GM19023 (cell line): ENCODE results near the gene FDXR.
A peak's percentile ranks its signal among the peaks of the same experiment; 100 is the strongest.
"Not testable (repeated sequence)": the region's sequence is repeated elsewhere in the genome, so short reads cannot be mapped to it uniquely, and the experiment has no call there.

Experiments used
- ATAC-seq: cut with Tn5 transposase; IDR thresholded peaks from one replicate; pipeline ENCODE4 v1.9.1; 2021; ENCODE audit warnings: mild to moderate bottlenecking, moderate library complexity; ENCODE audit not compliant: unreplicated experiment

The FDXR gene

GRCh38 chr17:74872313-74873036 lies at the start of gene FDXR:
FDXR (minus strand) TSS chr17:74872994; CDS start chr17:74872944, 50 bp downstream.
- peak; percentile 19 for ATAC-seq

- ATAC-seq, result no peak
These were observed 49.4 kb upstream of the FDXR start for GRCh38 chr17:74922172-74922571.

GRCh38 chr17:74921769-74922168 lies 49.0 kb upstream of the FDXR start:
- no peak for ATAC-seq

- no peak for ATAC-seq
These were observed 48.4 kb upstream of the FDXR start for GRCh38 chr17:74921026-74921681.

GRCh38 chr17:74920642-74921025 lies 47.8 kb upstream of the FDXR start:
- no peak for ATAC-seq

GRCh38 chr17:74920306-74920620 lies 47.5 kb upstream of the FDXR start:
- ATAC-seq, result no peak

DNA sequence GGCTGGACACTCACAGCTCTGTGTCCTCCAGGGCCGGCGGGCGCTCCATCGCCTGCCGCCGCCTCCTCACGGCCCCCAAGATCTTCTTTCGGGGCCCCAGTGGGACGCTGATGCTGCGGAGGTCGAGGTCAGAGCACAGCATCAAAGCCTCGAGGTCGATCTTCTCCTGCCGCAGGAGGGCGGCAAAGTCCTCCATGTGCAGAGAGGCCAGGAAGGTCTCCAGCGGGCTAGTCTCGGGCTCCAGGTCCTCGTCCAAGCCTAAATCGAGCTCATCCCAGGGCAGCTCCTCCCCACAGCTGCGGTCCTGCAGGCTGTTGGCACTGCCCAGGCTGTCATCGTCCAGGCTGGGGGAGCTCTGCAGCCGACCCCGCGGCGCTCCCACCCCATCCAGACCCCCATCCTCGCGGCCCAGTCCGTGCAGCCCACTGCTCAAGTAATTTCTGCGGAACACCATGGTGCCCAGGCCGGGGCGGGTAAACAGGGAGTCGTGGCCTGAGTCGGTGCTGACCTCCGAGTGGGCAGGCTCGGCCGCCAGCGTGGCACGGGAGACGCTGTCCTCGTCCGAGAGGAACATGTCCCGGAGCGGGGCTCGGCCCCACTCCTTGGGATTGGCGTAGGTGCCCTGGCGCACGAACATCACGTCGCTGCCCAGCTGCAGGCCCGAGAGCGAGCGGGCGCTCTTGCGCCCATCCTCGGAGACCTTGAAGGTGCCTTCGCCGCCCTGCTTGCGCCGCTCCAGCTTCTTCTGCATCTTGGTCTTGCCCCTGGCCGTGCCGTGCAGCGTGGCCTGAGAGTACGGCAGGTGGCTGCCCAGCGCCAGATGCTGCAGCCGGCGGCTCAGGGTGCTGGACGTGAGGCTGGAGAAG lies 46.9 kb upstream of the FDXR start:
- no peak for ATAC-seq

DNA sequence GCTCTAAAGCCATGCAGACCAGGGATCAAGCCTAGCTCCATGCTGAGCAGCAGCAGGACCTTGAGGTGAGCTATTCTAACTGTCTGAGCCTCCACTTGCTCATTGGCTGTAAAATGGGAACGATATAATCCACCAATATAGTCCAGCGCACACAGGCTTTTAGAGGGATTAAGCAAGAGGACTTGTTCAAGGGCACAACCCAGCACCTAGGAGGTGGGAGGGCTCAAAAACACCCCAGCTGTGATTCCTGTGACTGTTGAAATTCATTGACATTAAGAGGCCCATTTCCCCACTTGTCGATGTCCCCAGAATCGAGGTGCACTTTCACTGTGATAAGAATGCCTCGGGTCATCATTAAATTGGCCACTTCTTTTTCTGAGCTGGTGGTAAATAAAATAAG lies 46.1 kb upstream of the FDXR start:
- ATAC-seq, result no peak

- ATAC-seq, result no peak
These were observed 44.6 kb upstream of the FDXR start for GRCh38 chr17:74917430-74917829.

GRCh38 chr17:74916851-74917199 lies 44.0 kb upstream of the FDXR start:
- no peak for ATAC-seq

- ATAC-seq, result no peak
These were observed 43.5 kb upstream of the FDXR start for GRCh38 chr17:74916136-74916850.

DNA sequence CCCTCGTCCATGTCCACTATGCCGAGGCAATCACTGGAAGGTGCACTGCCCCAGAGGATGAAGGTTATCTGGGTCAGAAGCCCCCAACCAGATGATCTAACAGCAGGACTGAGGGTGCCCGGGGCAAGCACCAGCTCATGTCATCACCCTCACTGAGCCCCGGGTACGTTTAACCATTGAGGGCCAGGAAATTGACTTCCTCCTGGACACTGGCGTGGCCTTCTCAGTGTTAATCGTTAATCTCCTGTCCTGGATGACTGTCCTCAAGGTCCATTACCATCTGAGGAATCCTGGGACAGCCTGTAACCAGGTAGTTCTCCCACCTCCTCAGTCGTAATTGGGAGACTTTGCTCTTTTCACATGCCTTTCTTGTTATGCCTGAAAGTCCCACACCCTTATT lies 38.6 kb upstream of the FDXR start:
- not testable (repeated sequence) for ATAC-seq

GRCh38 chr17:74909097-74909496 lies 36.3 kb upstream of the FDXR start:
- ATAC-seq, result not testable (repeated sequence)

GRCh38 chr17:74907012-74907411 lies 34.2 kb upstream of the FDXR start:
- no peak for ATAC-seq

DNA sequence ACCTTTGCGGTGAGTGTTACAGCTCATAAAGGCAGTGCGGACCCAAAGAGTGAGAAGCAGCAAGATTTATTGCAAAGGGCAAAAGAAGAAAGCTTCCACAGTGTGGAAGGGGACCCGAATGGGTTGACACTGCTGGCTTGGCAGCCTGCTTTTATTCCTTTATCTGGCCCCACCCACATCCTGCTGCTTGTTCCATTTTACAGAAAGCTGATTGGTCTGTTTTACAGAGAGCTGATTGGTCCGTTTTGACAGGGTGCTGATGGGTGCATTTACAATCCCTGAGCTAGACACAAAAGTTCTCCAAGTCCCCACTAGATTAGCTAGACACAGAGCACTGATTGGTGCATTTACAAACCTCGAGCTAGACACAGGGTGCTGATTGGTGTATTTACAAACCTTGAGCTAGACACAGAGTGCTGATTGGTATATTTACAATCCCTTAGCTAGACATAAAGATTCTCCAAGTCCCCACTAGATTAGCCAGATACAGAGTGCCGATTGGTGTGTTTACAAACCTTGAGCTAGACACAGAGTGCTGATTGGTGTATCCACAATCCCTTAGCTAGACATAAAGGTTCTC lies 33.5 kb upstream of the FDXR start:
- not testable (repeated sequence) for ATAC-seq

- no peak for ATAC-seq
These were observed 32.1 kb upstream of the FDXR start for GRCh38 chr17:74904687-74905409.

DNA sequence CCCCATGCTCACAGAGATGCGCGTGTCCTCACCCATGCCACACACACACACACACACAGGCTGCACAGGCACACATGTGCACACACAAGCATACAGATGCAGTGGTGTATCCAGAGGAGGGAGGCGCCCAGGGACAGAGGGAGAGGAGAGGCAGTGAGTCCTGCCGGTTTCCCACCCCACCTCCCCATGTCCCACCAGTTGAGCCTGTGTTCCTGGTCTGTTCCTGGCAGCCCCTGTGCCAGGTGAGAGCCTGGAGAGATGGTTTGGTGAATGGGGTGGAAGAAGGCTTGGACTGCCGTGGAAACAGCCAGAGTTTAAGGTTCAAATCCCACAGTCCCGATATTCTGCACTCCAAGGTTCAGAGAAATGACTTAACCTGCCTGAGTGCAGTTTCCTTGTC lies 30.9 kb upstream of the FDXR start:
- no peak for ATAC-seq

GRCh38 chr17:74903034-74903433 lies 30.2 kb upstream of the FDXR start:
- ATAC-seq, result no peak

DNA sequence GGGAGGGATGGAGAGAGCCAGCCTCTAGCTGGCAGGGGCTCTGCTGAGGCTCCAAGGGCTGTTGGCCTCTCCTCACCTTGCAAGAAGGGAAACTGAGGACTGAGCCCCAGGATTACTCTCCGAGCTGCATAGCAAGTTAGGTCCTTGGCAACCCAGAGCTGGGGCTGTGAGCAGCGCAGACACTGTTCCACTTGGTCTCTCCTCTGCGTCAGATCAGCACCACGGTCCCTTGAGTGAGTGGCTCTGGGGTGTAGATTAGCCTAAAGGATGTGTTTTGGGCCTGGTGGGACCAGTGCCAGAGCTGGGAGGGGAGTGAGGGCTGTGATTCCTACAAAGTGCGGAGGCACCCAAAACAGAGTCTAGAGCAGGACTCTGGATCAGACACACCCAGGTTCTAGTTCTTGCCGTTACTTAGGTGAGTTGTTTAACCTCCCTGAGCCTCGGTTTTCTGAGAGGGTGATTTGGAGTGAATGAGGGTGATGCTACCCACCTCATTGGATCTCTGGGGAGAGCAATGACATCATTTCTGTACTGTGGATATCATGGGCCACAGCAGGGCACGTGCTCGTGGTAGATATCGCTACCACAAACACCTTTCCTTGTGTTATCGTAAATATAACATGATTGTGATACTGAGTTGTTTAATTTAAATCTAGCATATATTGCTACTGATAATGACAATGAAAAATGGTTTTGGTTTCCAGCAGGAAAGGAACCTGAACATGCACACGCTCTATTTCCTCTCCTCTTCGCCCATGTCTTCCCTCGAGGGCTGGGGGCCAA lies 28.8 kb upstream of the FDXR start:
- no peak for ATAC-seq

- ATAC-seq, result no peak
These were observed 27.4 kb upstream of the FDXR start for GRCh38 chr17:74900208-74900607.
